H1 (cell line): ENCODE measurements around the gene CEP70. TPM values are rescaled to one million over a fixed set of nuclear protein-coding genes. Genes with fewer than 3 reads are reported as not detected.

ENCODE experiments used
- CTCF ChIA-PET: fragments of 300-600 bp; sonication (Branson Sonifier 250); formaldehyde crosslinking; loops from one replicate; lab custom pipeline; 2021; ENCODE audit not compliant: partially characterized antibody; lab: Charles Lee
- POLR2A ChIA-PET: fragments of 300-600 bp; sonication (Branson Sonifier 250); formaldehyde crosslinking; loops from one replicate; lab custom pipeline; 2021; ENCODE audit warnings: inconsistent platforms; ENCODE audit not compliant: partially characterized antibody; lab: Charles Lee
- DNase-seq, 2 experiments: peaks; one replicate each; pipeline versions ENCODE4 v3.0.0 to v3.0.0-alpha.2; 2010 to 2022; ENCODE audit warnings: low spot score in 2 of 2, low read depth in 1 of 2, mixed read lengths in 1 of 2
- FAIRE-seq: peaks from 2 replicates; lab custom pipeline; 2011; peaks lifted over from hg19 to GRCh38; lab: Jason Lieb, UNC
- H2AFZ ChIP-seq: 2 replicates; pipeline ENCODE4 v1.8.1; 2012; ENCODE audit warnings: low read length, inconsistent platforms
- H2AK5ac ChIP-seq: 2 replicates; pipeline ENCODE4 v1.6.1; 2013; ENCODE audit warnings: low read depth, low read length
- H2BK120ac ChIP-seq: replicated peaks from 2 replicates; pipeline ENCODE3; 2013; ENCODE audit warnings: low read depth, low read length, inconsistent platforms
- H2BK12ac ChIP-seq: 2 replicates; pipeline ENCODE4 v1.6.1; 2013; ENCODE audit warnings: low read depth, low read length
- H2BK15ac ChIP-seq: 2 replicates; pipeline ENCODE4 v1.6.1; 2013; ENCODE audit warnings: low read length
- H2BK20ac ChIP-seq: 2 replicates; pipeline ENCODE4 v1.6.1; 2013; ENCODE audit warnings: low read length
- H2BK5ac ChIP-seq: 2 replicates; pipeline ENCODE4 v1.6.1; 2013; ENCODE audit warnings: low read depth, low read length
- H3K14ac ChIP-seq: 2 replicates; pipeline ENCODE4 v1.6.1; 2013; ENCODE audit warnings: inconsistent platforms; ENCODE audit not compliant: insufficient read length
- H3K18ac ChIP-seq: 2 replicates; pipeline ENCODE4 v1.6.1; 2013; ENCODE audit warnings: low read length; ENCODE audit errors: extremely low read depth
- H3K23ac ChIP-seq: 2 replicates; pipeline ENCODE4 v1.6.1; 2013; ENCODE audit warnings: inconsistent platforms; ENCODE audit not compliant: insufficient read length
- H3K23me2 ChIP-seq: 2 replicates; pipeline ENCODE4 v1.6.1; 2013; ENCODE audit warnings: low read depth, low read length
- H3K27ac ChIP-seq: 2 replicates; pipeline ENCODE4 v1.6.1; 2011; ENCODE audit warnings: low read depth, low read length, inconsistent platforms
- H3K27me3 ChIP-seq, 4 experiments: replicated peaks in 1 of 4; 1 replicate in 1 of 4; 2 replicates in 3 of 4; pipeline versions ENCODE4 v1.6.1 to v1.8.1; 2011 to 2013; ENCODE audit warnings: low read length in 3 of 4, mild to moderate bottlenecking in 3 of 4, inconsistent platforms in 2 of 4, mixed read lengths in 2 of 4, moderate library complexity in 1 of 4; ENCODE audit not compliant: control insufficient read depth in 3 of 4, insufficient read depth in 3 of 4; ENCODE audit errors: extremely low read depth in 1 of 4
- H3K36me3 ChIP-seq, 4 experiments: 2 replicates each; pipeline versions ENCODE4 v1.6.1 to v1.8.1; 2011 to 2013; ENCODE audit warnings: mild to moderate bottlenecking in 4 of 4, low read length in 3 of 4, moderate library complexity in 2 of 4, control low read depth in 1 of 4, inconsistent platforms in 1 of 4; ENCODE audit not compliant: insufficient read depth in 4 of 4, control insufficient read depth in 2 of 4
- H3K4ac ChIP-seq: replicated peaks from 2 replicates; pipeline ENCODE3; 2013; ENCODE audit warnings: low read length, low read depth, mixed read lengths, inconsistent platforms; ENCODE audit not compliant: insufficient read length
- H3K4me1 ChIP-seq, 4 experiments: replicated peaks in 1 of 4; 1 replicate in 1 of 4; 2 replicates in 3 of 4; pipeline versions ENCODE4 v1.6.1 to v1.8.1; 2011 to 2013; ENCODE audit warnings: low read length in 3 of 4, inconsistent platforms in 2 of 4, mixed read lengths in 1 of 4; ENCODE audit not compliant: insufficient read depth in 4 of 4, control insufficient read depth in 3 of 4
- H3K4me2 ChIP-seq, 2 experiments: 2 replicates each; pipeline versions ENCODE4 v1.6.1 to v1.8.1; 2011 to 2013; ENCODE audit warnings: low read depth in 2 of 2, low read length in 2 of 2, control low read depth in 1 of 2, inconsistent platforms in 1 of 2, mild to moderate bottlenecking in 1 of 2; ENCODE audit not compliant: insufficient read depth in 1 of 2
- H3K4me3 ChIP-seq, 4 experiments: fragments of 200-600, 300-600 bp in 1 of 4; sonication (generic), shearing (Covaris generic), sonication (Bioruptor Twin) in 1 of 4; 2 replicates each; pipeline versions ENCODE4 v1.5.1 to v1.8.1; 2011 to 2016; ENCODE audit warnings: low read length in 4 of 4, low read depth in 3 of 4, control low read depth in 2 of 4, inconsistent platforms in 2 of 4, mild to moderate bottlenecking in 2 of 4, mixed read lengths in 1 of 4, moderate library complexity in 1 of 4; ENCODE audit not compliant: insufficient read depth in 2 of 4; ENCODE audit errors: extremely low read depth in 1 of 4
- H3K56ac ChIP-seq: replicated peaks from 2 replicates; pipeline ENCODE3; 2013; ENCODE audit warnings: low read depth, mild to moderate bottlenecking, mixed read lengths, low read length, inconsistent platforms; ENCODE audit not compliant: insufficient read length
- H3K79me1 ChIP-seq: 2 replicates; pipeline ENCODE4 v1.6.1; 2013; ENCODE audit warnings: low read depth, low read length, control low read depth
- H3K79me2 ChIP-seq, 2 experiments: 2 replicates each; pipeline versions ENCODE4 v1.6.1 to v1.8.1; 2012 to 2013; ENCODE audit warnings: low read length in 2 of 2, mild to moderate bottlenecking in 2 of 2, inconsistent platforms in 1 of 2; ENCODE audit not compliant: insufficient read depth in 2 of 2, control insufficient read depth in 1 of 2
- H3K9ac ChIP-seq, 4 experiments: replicated peaks in 1 of 4; 1 replicate in 1 of 4; 2 replicates in 3 of 4; pipeline versions ENCODE4 v1.6.1 to v1.8.1; 2011 to 2013; ENCODE audit warnings: low read depth in 3 of 4, low read length in 3 of 4, control low read depth in 2 of 4, mild to moderate bottlenecking in 2 of 4, moderate library complexity in 2 of 4, inconsistent platforms in 1 of 4; ENCODE audit errors: extremely low read depth in 1 of 4
- H3K9me3 ChIP-seq, 2 experiments: 2 replicates each; pipeline versions ENCODE4 v1.6.1 to v1.8.1; 2012 to 2013; ENCODE audit warnings: mild to moderate bottlenecking in 2 of 2, moderate library complexity in 2 of 2, control low read depth in 1 of 2, inconsistent platforms in 1 of 2, low read depth in 1 of 2, low read length in 1 of 2, mixed read lengths in 1 of 2; ENCODE audit not compliant: insufficient read depth in 2 of 2
- H4K20me1 ChIP-seq, 2 experiments: replicated peaks in 1 of 2; 2 replicates each; pipeline versions ENCODE3 to v1.8.1; 2011 to 2013; ENCODE audit warnings: inconsistent platforms in 2 of 2, low read length in 2 of 2, mild to moderate bottlenecking in 1 of 2; ENCODE audit not compliant: insufficient read depth in 2 of 2, control insufficient read depth in 1 of 2
- H4K5ac ChIP-seq: 2 replicates; pipeline ENCODE4 v1.6.1; 2013; ENCODE audit warnings: low read length, low read depth, mixed read lengths, inconsistent platforms; ENCODE audit not compliant: insufficient read length
- H4K8ac ChIP-seq: 2 replicates; pipeline ENCODE4 v1.8.0; 2013; ENCODE audit warnings: mild to moderate bottlenecking, moderate library complexity, low read length, inconsistent platforms; ENCODE audit not compliant: insufficient read depth; ENCODE audit errors: extremely low read depth
- H4K91ac ChIP-seq: replicated peaks from 2 replicates; pipeline ENCODE3; 2013; ENCODE audit warnings: low read length, mixed read lengths, inconsistent platforms; ENCODE audit not compliant: insufficient read length
- BRCA1 ChIP-seq: IDR thresholded peaks from 2 replicates; pipeline ENCODE4 v1.6.1; 2012; ENCODE audit warnings: low read depth, low read length, improper control_type of control experiment
- FOSL1 ChIP-seq: IDR thresholded peaks from 2 replicates; pipeline ENCODE4 v1.6.1; 2011; ENCODE audit warnings: mild to moderate bottlenecking, low read depth, low read length, moderate library complexity; ENCODE audit not compliant: insufficient read depth
- HDAC2 ChIP-seq, 2 experiments: fragments of 300-600 bp in 1 of 2; sonication (generic) in 1 of 2; IDR thresholded peaks; 2 replicates each; pipeline ENCODE4 v1.6.1; 2011 to 2012; ENCODE audit warnings: low read depth in 2 of 2, low read length in 2 of 2, mild to moderate bottlenecking in 2 of 2, moderate library complexity in 2 of 2, borderline replicate concordance in 1 of 2, inconsistent platforms in 1 of 2
- RNF2 ChIP-seq: fragments of 200-900, 300-1000 bp; sonication (generic); IDR thresholded peaks from 2 replicates; pipeline ENCODE4 v1.7.1; 2016; ENCODE audit warnings: borderline replicate concordance, low read depth, mild to moderate bottlenecking, antibody characterized with exemption, low read length; ENCODE audit not compliant: poor library complexity, severe bottlenecking; ENCODE audit errors: missing control alignments
- SP4 ChIP-seq: IDR thresholded peaks from 2 replicates; pipeline ENCODE4 v1.6.1; 2012; ENCODE audit warnings: low read length, inconsistent platforms
- polyA plus RNA-seq, 7 experiments: library from polyadenylated mRNA; depleted of rRNA in 3 of 7; stranded (reverse) in 5 of 7; unstranded in 2 of 7; fragments of >200 nt in 5 of 7; fragments of 200-250 nt in 2 of 7; gene quantifications; 1 replicate in 5 of 7; 2 replicates in 1 of 7; 4 replicates in 1 of 7; pipeline versions ENCODE4 v1.2.1 to v1.2.3, GENCODE V29; 2011 to 2013; ENCODE audit warnings: missing spikeins in 2 of 7, mixed read lengths in 2 of 7
- total RNA-seq: library from RNA; stranded (reverse); fragmentation: NEBNext Ultra II Directional; extraction: Animal tissue kit (Norgen Biotek cat#: 25700); gene quantifications from 2 replicates; pipeline ENCODE4 v1.2.1, GENCODE V29; 2021

Gene CEP70
- total and polyA plus RNA-seq, 2 of the 8 experiments (the other 6 are each of a cell fraction or from before 2014, with no cell fraction given) = 3.9 to 26.2 TPM

- no peak overlapping the region for H3K56ac ChIP-seq
- POLR2A ChIA-PET = no interaction called here
- no peak for FAIRE-seq
- TF ChIP-seq SP4 (no peak), HDAC2 (IDR thresholded peaks at IDR 0.05; ENCODE audit: borderline replicate concordance in 1 of 2, low read depth in 2 of 2, low read length in 2 of 2) (no peak), RNF2 (no peak), FOSL1 (no peak), BRCA1 (no peak)
Measured at GRCh38 chr3:138497021-138497420, 97.0 kb downstream of the CEP70 start.

More at GRCh38 chr3:138497021-138497420, 97.0 kb downstream of the CEP70 start:
- Histone ChIP-seq H3K79me1 (no peaks in the 10 kb centered on the region), H2BK120ac (no peak overlapping the region), H3K36me3 (peaks cover 0 to 7% (median 0%) of the 10 kb centered on the region in 4 experiments; a peak in 2 of 8 replicates), H2AFZ (no peak overlapping the region), H2BK15ac (no peak overlapping the region), H3K23me2 (no peaks in the 10 kb centered on the region), H4K5ac (no peak overlapping the region), H3K4ac (no peak overlapping the region), H2AK5ac (no peak overlapping the region), H3K27me3 (no peaks in the 10 kb centered on the region), H3K14ac (no peak overlapping the region), H2BK12ac (no peak overlapping the region), H3K79me2 (no peaks in the 10 kb centered on the region), H3K9ac (no peak overlapping the region), H3K4me2 (no peak overlapping the region), H4K91ac (no peak overlapping the region), H4K8ac (no peak overlapping the region), H3K4me1 (peaks cover 0 to 6% (median 2%) of the 10 kb centered on the region in 4 experiments; a peak in 2 of 7 replicates), H2BK20ac (no peak overlapping the region), H3K23ac (no peak overlapping the region), H3K18ac (no peak overlapping the region), H4K20me1 (no peaks in the 10 kb centered on the region), H3K9me3 (no peaks in the 10 kb centered on the region), H2BK5ac (no peak overlapping the region), H3K4me3 (no peak overlapping the region), H3K27ac (no peak overlapping the region)
- CTCF ChIA-PET = interaction anchor here (0.6 to 0.8 kb wide), 3 partner anchors 71 to 791 kb away, joined by 3 to 4 read pairs (median 3); no protein-coding TSS in a partner anchor
- DNase-seq = no peak
